ENCODE data around the gene MRPS18A. TPM values are rescaled to one million over a fixed set of nuclear protein-coding genes. Genes with fewer than 3 reads are reported as not detected.

The MRPS18A gene
- total and polyA plus RNA-seq, 2 of the 13 experiments (the other 11 are each of a cell fraction or from before 2014, with no cell fraction given) = 87.8 to 89.1 TPM

- TF ChIP-seq HMGXB4 (CRISPR knock-in tag; IDR thresholded peaks at IDR 0.05; ENCODE audit: borderline replicate concordance in 1 of 2, low read depth in 1 of 2) (peak in 1 of 2 experiments; percentile 15; a peak in 1 of 4 replicates), ZSCAN25 (CRISPR knock-in tag; IDR thresholded peaks at IDR 0.05) (peak; percentile 89), MEF2D (CRISPR knock-in tag; IDR thresholded peaks at IDR 0.05) (peak; percentile 95), ELF4 (CRISPR knock-in tag; IDR thresholded peaks at IDR 0.05; ENCODE audit: borderline replicate concordance) (no peak), ZNF280D (CRISPR knock-in tag; IDR thresholded peaks at IDR 0.05) (peak; percentile 88; the same call in 1 of the 2 replicates), POLR2G (IDR thresholded peaks at IDR 0.05; ENCODE audit: low read depth, low read length) (peak; percentile 53), KLF16 (CRISPR knock-in tag; IDR thresholded peaks at IDR 0.05) (peak in 1 of 2 experiments; percentile 57; a peak in 1 of 4 replicates), ZNF275 (CRISPR knock-in tag; IDR thresholded peaks at IDR 0.05; ENCODE audit: borderline replicate concordance) (peak; percentile 86; the same call in 1 of the 2 replicates), BCL3 (CRISPR knock-in tag; IDR thresholded peaks at IDR 0.05) (0 out of 2 replicates have a peak, but pooled peaks have one; percentile 54), PRMT3 (CRISPR knock-in tag; IDR thresholded peaks at IDR 0.05; ENCODE audit: borderline replicate concordance, low read depth) (no peak), THYN1 (CRISPR knock-in tag; IDR thresholded peaks at IDR 0.05; ENCODE audit: borderline replicate concordance, low read depth) (no peak)
- TF ChIP-seq, protein P1, sequence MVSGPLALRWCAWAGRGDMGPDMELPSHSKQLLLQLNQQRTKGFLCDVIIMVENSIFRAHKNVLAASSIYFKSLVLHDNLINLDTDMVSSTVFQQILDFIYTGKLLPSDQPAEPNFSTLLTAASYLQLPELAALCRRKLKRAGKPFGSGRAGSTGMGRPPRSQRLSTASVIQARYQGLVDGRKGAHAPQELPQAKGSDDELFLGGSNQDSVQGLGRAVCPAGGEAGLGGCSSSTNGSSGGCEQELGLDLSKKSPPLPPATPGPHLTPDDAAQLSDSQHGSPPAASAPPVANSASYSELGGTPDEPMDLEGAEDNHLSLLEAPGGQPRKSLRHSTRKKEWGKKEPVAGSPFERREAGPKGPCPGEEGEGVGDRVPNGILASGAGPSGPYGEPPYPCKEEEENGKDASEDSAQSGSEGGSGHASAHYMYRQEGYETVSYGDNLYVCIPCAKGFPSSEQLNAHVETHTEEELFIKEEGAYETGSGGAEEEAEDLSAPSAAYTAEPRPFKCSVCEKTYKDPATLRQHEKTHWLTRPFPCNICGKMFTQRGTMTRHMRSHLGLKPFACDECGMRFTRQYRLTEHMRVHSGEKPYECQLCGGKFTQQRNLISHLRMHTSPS (CRISPR knock-in tag; IDR thresholded peaks at IDR 0.05; ENCODE audit: low read depth) = peak; percentile 48; the same call in 1 of the 2 replicates
Observed at GRCh38 chr6:43671801-43672690, 15.5 kb downstream of the MRPS18A start (continued).

Measured in HepG2 (cell line).